GM18909 (cell line): Measurements from ENCODE around the gene CES5A.
"Not testable (repeated sequence)": the region's sequence is repeated elsewhere in the genome, so short reads cannot be mapped to it uniquely, and the experiment has no call there.

ENCODE experiments used
- ATAC-seq: cut with Tn5 transposase; IDR thresholded peaks from one replicate; pipeline ENCODE4 v1.9.1; 2021; ENCODE audit warnings: mild to moderate bottlenecking; ENCODE audit not compliant: unreplicated experiment, poor library complexity

Gene CES5A

DNA sequence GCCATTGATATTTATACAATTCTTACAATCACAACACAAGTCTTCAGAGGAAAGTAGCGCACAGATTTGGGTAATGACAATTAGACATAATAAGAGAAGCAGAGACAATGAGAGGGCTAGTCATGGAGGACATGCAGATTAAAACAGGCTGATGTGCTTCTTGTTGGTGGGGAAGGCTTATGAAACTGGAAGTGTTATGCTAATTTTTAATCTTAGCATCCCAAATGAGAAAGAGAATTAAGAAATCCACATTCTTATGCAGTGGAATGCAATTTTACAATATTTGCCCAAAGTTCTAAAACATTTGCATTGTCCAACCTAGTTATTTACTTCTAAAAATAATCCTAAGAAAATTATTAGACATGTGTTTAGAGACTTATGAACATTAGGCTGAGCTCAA lies 66.9 kb downstream of the CES5A start:
- ATAC-seq: not testable (repeated sequence)

DNA sequence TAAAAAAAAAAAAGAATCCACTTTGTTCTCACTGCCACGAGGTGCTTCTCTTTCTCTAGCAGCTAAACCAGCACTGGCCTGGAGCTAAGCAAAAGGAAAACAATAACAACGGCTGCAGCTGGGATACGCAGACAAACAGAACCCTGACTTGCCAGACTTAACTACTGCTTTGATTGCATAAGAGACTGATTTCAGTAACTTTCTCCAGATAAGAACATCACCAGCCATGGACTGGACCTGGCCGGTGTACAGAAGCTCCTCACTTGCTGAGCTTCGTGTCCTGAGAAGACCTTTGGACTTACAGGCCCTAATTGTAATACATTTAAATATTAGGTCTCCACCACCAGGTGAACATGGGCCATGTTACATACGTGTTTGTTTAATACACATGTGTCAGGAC lies 70.1 kb downstream of the CES5A start:
- ATAC-seq: not testable (repeated sequence)

DNA sequence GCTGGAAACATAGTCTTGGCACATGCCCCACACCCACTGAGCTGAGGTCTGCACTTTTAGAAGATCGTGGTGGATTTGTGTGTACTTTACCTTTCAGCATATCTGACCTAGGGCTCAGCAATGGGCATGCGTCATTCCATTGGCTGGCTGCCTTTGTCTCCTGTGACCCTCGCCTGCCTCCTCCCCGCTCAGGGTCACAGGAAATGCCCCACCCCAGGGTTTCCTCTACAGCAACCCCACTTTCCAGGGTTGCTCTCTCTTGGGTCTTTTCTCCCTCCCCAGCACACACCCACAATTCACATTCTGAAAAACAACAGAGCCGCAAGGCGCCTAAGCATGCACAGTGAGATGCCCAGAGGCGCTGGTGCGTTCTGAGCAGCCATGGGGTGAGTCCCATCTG lies 71.5 kb downstream of the CES5A start:
- not testable (repeated sequence) for ATAC-seq
